Measurements from ENCODE around the gene ZSWIM1.

DNA sequence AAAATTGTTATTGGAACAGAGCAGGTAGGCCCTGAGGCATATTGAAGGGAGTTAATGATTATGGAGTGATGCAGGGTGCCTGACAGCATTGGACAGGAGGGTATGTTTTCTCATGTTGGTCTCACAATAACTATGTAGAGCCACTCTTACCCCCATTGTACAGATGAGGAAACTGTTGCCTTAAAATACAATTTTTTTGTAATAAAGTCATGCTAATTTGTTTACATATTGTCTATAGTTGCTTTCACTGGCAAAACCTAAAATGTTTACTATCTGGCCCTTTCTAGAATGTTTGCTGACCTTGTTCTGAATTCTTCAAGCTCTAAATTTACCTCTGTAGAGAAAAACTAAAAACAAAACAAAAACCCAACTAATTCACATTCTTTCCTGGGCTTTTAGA, 29.5 kb upstream of the ZSWIM1 start:
- TF ChIP-seq GATA2 (IDR thresholded peaks at IDR 0.05; ENCODE audit: low read depth, low read length): no peak
- no peak for TF ChIP-seq GATA3 (IDR thresholded peaks at IDR 0.05; ENCODE audit: low read depth, low read length)

Data from SH-SY5Y (cell line).